Esophagus squamous epithelium (tissue), 5 donors: Measurements from ENCODE around the gene IRF9. TPM values are rescaled to one million over a fixed set of nuclear protein-coding genes. Genes with fewer than 3 reads are reported as not detected.

ENCODE experiments used
- DNase-seq: peaks from one replicate; lab custom pipeline; 2025; lab: John Stamatoyannopoulos, UW
- H3K27ac ChIP-seq, 4 donors: fragments of 200-600 bp; sonication (generic); one replicate each; pipeline ENCODE4 v1.5.1; 2016 to 2019; ENCODE audit warnings: mild to moderate bottlenecking in 1 of 4
- H3K27me3 ChIP-seq, 4 donors: fragments of 200-600 bp; sonication (generic); 1 replicate in 3 of 4; 2 replicates in 1 of 4; pipeline versions ENCODE4 v1.5.1 to v1.6.0; 2017 to 2021; ENCODE audit warnings: antibody characterized with exemption in 1 of 4
- H3K36me3 ChIP-seq, 3 donors: fragments of 200-600 bp; sonication (generic); one replicate each; pipeline ENCODE4 v1.5.1; 2016 to 2019
- H3K4me1 ChIP-seq, 3 donors: fragments of 200-600 bp; sonication (generic); one replicate each; pipeline ENCODE4 v1.5.1; 2017 to 2019
- H3K4me3 ChIP-seq, 4 donors: fragments of 200-600 bp; sonication (generic); 1 replicate in 3 of 4; 2 replicates in 1 of 4; pipeline ENCODE4 v1.5.1; 2016 to 2019; ENCODE audit warnings: mild to moderate bottlenecking in 2 of 4, moderate library complexity in 1 of 4
- H3K9me3 ChIP-seq, 3 donors: fragments of 200-600 bp; sonication (generic); one replicate each; pipeline ENCODE4 v1.5.1; 2016 to 2019
- POLR2A ChIP-seq, 4 donors: fragments of 450-650 bp; IDR thresholded peaks; one replicate each; pipeline ENCODE4 v1.6.1; 2017; ENCODE audit warnings: antibody characterized with exemption in 4 of 4, mild to moderate bottlenecking in 4 of 4, moderate library complexity in 3 of 4
- WGBS, 2 donors: methylation state at CpG; one replicate each; pipeline ENCODE4 v1.1.5; 2018; 5-methylcytosine and 5-hydroxymethylcytosine counted together
- intact Hi-C: fragments of 100-400 bp; cut with DNase I; formaldehyde crosslinking; loops from one replicate; pipeline ENCODE4 v1.15.0; 2022
- total RNA-seq, 4 donors: library from RNA; depleted of rRNA; stranded (reverse); fragments of >200 nt; gene quantifications; one replicate each; pipeline ENCODE4 v1.1.0, GENCODE V29; 2016
- TF ChIP-seq, protein P1 (sequence below), 6 experiments: fragments of 450-650 bp in 4 of 6; fragments of 200-600 bp in 2 of 6; sonication (generic) in 2 of 6; IDR thresholded peaks; one replicate each; pipeline ENCODE4 v1.5.1; 2016 to 2019; ENCODE audit warnings: antibody characterized with exemption in 6 of 6, mild to moderate bottlenecking in 4 of 6, moderate library complexity in 4 of 6
- donor health status: DM: yes; HTN: yes; CAD: no.

The IRF9 gene
- total RNA-seq, 4 donors from 2014 or later = 21.9 to 52.2 (median 45.9) TPM

DNA sequence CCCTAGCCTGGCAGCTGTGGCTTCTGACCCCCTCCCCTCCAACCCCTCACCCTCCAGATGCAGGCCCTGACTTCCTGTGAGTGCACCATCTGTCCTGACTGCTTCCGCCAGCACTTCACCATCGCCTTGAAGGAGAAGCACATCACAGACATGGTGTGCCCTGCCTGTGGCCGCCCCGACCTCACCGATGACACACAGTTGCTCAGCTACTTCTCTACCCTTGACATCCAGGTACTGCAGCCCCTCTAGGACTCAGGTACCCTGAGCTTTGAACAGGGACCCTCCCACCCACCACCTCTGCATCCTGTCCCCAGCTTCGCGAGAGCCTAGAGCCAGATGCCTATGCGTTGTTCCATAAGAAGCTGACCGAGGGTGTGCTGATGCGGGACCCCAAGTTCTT, 6.0 kb upstream of the IRF9 start:
- Histone ChIP-seq H3K36me3 (peaks cover 42 to 98% (median 57%) of the 10 kb centered on the region in 3 donors), H3K4me1 (peaks cover 0 to 14% (median under 1%) of the 10 kb centered on the region in 3 donors), H3K4me3 (no peak overlapping the region), H3K27ac (no peak overlapping the region), H3K9me3 (no peaks in the 10 kb centered on the region), H3K27me3 (no peaks in the 10 kb centered on the region)
- WGBS, 2 donors = 94 to 98% methylated on average over 6 to 7 of the region's 10 CpGs
- TF ChIP-seq, protein P1, sequence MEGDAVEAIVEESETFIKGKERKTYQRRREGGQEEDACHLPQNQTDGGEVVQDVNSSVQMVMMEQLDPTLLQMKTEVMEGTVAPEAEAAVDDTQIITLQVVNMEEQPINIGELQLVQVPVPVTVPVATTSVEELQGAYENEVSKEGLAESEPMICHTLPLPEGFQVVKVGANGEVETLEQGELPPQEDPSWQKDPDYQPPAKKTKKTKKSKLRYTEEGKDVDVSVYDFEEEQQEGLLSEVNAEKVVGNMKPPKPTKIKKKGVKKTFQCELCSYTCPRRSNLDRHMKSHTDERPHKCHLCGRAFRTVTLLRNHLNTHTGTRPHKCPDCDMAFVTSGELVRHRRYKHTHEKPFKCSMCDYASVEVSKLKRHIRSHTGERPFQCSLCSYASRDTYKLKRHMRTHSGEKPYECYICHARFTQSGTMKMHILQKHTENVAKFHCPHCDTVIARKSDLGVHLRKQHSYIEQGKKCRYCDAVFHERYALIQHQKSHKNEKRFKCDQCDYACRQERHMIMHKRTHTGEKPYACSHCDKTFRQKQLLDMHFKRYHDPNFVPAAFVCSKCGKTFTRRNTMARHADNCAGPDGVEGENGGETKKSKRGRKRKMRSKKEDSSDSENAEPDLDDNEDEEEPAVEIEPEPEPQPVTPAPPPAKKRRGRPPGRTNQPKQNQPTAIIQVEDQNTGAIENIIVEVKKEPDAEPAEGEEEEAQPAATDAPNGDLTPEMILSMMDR (IDR thresholded peaks at IDR 0.05) = no peak
- no peak for TF ChIP-seq POLR2A (IDR thresholded peaks at IDR 0.05)
- intact Hi-C loops = no loop called here
- DNase-seq = no peak

GRCh38 chr14:24156840-24157239, 4.2 kb upstream of the IRF9 start:
- Histone ChIP-seq H3K9me3 (no peaks in the 10 kb centered on the region), H3K4me3 (no peak overlapping the region), H3K4me1 (peaks cover 7 to 29% (median 8%) of the 10 kb centered on the region in 3 donors), H3K27me3 (no peaks in the 10 kb centered on the region), H3K36me3 (peaks cover 36 to 88% (median 45%) of the 10 kb centered on the region in 3 donors), H3K27ac (peak overlapping the region in 2 of 4 donors; percentile 6 to 31)
- 83 to 85% methylated on average over 1 of the region's 1 CpG for WGBS, 2 donors
- TF ChIP-seq, protein P1 (IDR thresholded peaks at IDR 0.05) = no peak
- TF ChIP-seq POLR2A (IDR thresholded peaks at IDR 0.05) = no peak
- DNase-seq = no peak
- intact Hi-C loops = no loop called here

DNA sequence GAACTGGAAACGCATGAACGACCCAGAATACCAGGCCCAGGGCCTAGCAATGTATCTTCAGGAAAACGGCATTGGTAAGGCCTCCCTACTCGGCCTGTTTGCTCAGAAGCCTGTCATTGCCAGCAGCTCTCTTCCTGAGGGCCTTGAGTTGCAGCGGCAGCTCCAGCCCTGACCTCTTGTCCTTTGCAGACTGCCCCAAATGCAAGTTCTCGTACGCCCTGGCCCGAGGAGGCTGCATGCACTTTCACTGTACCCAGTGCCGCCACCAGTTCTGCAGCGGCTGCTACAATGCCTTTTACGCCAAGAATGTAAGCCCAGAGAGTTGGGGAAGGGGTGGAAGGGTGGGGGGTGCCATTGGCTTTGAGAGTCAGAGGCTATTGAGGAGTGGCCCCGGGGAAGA, 3.7 kb upstream of the IRF9 start:
- 68 to 81% methylated on average over 5 to 12 of the region's 12 CpGs for WGBS, 2 donors
- H3K4me1 ChIP-seq = peaks cover 12 to 34% (median 13%) of the 10 kb centered on the region in 3 donors
- intact Hi-C loops = no loop called here
- no peaks in the 10 kb centered on the region for H3K27me3 ChIP-seq
- TF ChIP-seq, protein P1 (IDR thresholded peaks at IDR 0.05) = no peak
- TF ChIP-seq POLR2A (IDR thresholded peaks at IDR 0.05) = no peak
- peaks cover 34 to 84% (median 43%) of the 10 kb centered on the region in 3 donors for H3K36me3 ChIP-seq
- DNase-seq = no peak
- no peaks in the 10 kb centered on the region for H3K9me3 ChIP-seq
- no peak overlapping the region for H3K4me3 ChIP-seq
- peak overlapping the region in 2 of 4 donors; percentile 6 to 31 for H3K27ac ChIP-seq

GRCh38 chr14:24159777-24160498, 1.1 kb upstream of the IRF9 start:
- WGBS, 2 donors = 81 to 84% methylated on average over 7 to 9 of the region's 11 CpGs
- Histone ChIP-seq H3K27ac (peak overlapping the region; percentile 92 to 98 (median 97)), H3K27me3 (no peaks in the 10 kb centered on the region), H3K4me1 (peaks cover 21 to 60% (median 34%) of the 10 kb centered on the region in 3 donors), H3K9me3 (no peaks in the 10 kb centered on the region), H3K4me3 (no peak overlapping the region), H3K36me3 (peaks cover 49 to 83% (median 52%) of the 10 kb centered on the region in 3 donors)
- no peak for DNase-seq
- TF ChIP-seq POLR2A (IDR thresholded peaks at IDR 0.05) = no peak
- TF ChIP-seq, protein P1 (IDR thresholded peaks at IDR 0.05) = no peak
- intact Hi-C loops = no loop called here

DNA sequence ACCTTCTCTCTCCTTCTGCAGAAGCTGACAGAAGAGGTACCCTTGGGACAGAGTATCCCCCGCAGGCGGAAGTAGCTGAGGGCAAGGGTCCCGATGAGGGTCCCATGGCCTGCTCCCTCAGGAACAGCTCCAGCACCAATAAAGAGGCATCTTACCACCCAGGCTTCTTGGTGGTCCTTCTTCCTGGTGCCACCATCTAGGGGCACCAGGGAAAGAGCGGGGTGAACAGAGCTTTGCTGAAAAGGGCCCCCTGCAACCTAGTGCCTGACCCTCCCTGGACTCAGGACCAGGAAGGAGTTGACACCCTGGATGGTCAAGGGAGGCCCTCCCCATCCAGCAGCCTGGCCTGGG, 591 bp upstream of the IRF9 start:
- H3K4me3 ChIP-seq = no peak overlapping the region
- 90% methylated on average over 2 of the region's 4 CpGs; no CpG with 5 or more reads in 1 of the 2 donors for WGBS, 2 donors
- TF ChIP-seq, protein P1 (IDR thresholded peaks at IDR 0.05) = no peak
- TF ChIP-seq POLR2A (IDR thresholded peaks at IDR 0.05) = no peak
- peaks cover 49 to 83% (median 52%) of the 10 kb centered on the region in 3 donors for H3K36me3 ChIP-seq
- intact Hi-C loops = no loop called here
- no peak for DNase-seq
- H3K4me1 ChIP-seq = peaks cover 21 to 65% (median 34%) of the 10 kb centered on the region in 3 donors
- H3K27ac ChIP-seq = peak overlapping the region; percentile 92 to 98 (median 97)
- H3K9me3 ChIP-seq = no peaks in the 10 kb centered on the region
- no peaks in the 10 kb centered on the region for H3K27me3 ChIP-seq
